Measurements from ENCODE around the gene PSTPIP2.

DNA sequence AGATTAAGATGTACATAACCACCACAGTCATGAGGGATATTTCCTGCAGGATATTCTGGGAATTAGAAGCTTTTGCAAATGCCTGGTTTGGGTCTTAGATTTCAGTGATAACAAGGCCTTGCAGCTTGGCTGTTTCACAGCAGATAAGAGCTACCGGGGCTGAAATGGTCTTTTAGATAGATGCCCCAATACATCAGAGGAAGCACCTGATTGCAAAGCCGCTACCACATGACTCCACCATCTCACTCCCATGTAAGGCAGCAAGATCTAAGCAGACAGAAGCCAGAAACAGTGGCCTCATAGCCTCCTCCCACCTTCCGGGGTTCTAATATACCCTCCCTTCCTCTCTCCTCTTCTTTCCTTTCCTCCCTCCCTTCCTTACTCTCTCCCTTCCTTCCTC is 73.8 kb downstream of the PSTPIP2 start:
- TF ChIP-seq, protein P1, sequence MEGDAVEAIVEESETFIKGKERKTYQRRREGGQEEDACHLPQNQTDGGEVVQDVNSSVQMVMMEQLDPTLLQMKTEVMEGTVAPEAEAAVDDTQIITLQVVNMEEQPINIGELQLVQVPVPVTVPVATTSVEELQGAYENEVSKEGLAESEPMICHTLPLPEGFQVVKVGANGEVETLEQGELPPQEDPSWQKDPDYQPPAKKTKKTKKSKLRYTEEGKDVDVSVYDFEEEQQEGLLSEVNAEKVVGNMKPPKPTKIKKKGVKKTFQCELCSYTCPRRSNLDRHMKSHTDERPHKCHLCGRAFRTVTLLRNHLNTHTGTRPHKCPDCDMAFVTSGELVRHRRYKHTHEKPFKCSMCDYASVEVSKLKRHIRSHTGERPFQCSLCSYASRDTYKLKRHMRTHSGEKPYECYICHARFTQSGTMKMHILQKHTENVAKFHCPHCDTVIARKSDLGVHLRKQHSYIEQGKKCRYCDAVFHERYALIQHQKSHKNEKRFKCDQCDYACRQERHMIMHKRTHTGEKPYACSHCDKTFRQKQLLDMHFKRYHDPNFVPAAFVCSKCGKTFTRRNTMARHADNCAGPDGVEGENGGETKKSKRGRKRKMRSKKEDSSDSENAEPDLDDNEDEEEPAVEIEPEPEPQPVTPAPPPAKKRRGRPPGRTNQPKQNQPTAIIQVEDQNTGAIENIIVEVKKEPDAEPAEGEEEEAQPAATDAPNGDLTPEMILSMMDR (IDR thresholded peaks at IDR 0.05; ENCODE audit: insufficient read depth, low read length, poor library complexity, severe bottlenecking): no peak
- TF ChIP-seq EZH2phosphoT487 (conservative IDR thresholded peaks at IDR 0.05; ENCODE audit: low read length): no peak

Measured in SU-DHL-6 (cell line).